ENCODE results near the gene TMBIM1. TPM values are rescaled to one million over a fixed set of nuclear protein-coding genes. Genes with fewer than 3 reads are reported as not detected.
A peak's percentile ranks its signal among the peaks of the same experiment; 100 is the strongest.

TMBIM1 gene
- total RNA-seq, 1 experiment from 2014 or later = 91.0 TPM

DNA sequence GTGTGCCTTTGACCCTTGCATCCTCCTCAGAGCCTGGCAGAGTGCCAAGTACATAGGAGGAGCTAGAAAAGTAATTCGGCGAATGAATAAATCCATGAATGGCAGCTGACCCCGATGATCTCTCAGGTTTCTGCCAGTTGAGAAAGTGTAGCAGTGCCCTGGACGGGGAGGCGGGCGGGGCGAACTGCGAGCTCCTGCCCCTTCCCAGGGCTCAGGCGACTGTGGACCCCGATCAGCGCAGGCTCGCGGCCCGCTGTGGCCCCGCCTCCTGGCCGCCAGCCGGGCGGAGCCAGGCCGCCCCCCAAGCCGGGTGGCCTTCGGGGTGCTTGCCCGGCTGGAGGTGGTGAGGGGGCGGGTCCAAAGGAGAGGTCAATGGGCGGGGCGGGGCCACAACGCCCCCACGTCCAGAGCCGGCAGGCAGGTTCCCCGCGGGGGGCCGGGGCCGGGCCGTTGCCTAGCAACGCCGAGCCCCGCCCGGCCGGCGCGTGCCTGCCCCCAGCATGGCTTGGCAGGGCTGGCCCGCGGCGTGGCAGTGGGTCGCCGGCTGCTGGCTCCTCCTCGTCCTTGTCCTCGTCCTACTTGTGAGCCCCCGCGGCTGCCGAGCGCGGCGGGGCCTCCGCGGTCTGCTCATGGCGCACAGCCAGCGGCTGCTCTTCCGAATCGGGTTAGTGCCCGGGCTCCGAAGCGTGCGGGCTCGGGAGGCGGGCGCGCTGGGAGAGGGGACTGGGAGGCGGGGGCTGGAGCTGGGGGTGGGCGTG is 30.6 kb upstream of the TMBIM1 start (continued):
- no peak for TF ChIP-seq ZBTB33 (IDR thresholded peaks at IDR 0.05; ENCODE audit: extremely low read depth, insufficient replicate concordance, low read length)
- no peak for TF ChIP-seq JUND (IDR thresholded peaks at IDR 0.05)
- TF ChIP-seq MAX (IDR thresholded peaks at IDR 0.05) = peak; percentile 59
- no peak for TF ChIP-seq ZFX (IDR thresholded peaks at IDR 0.05)
- TF ChIP-seq SRF (IDR thresholded peaks at IDR 0.05; ENCODE audit: low read depth) = no peak
- TF ChIP-seq POLR2A (IDR thresholded peaks at IDR 0.05; ENCODE audit: borderline replicate concordance, extremely low read depth, insufficient read depth, insufficient read length) = no peak
- no peak for TF ChIP-seq CEBPB (IDR thresholded peaks at IDR 0.05; ENCODE audit: low read depth)
- no peak for TF ChIP-seq EZH2phosphoT487 (IDR thresholded peaks at IDR 0.05; ENCODE audit: borderline replicate concordance)
- no peak for TF ChIP-seq ELF1 (IDR thresholded peaks at IDR 0.05; ENCODE audit: borderline replicate concordance, low read depth)
- no peak for TF ChIP-seq CBX3 (IDR thresholded peaks at IDR 0.05; ENCODE audit: low read depth)
- TF ChIP-seq POLR2AphosphoS5 (IDR thresholded peaks at IDR 0.05; ENCODE audit: low read depth, low read length) = peak; percentile 55
- TF ChIP-seq, protein P1, sequence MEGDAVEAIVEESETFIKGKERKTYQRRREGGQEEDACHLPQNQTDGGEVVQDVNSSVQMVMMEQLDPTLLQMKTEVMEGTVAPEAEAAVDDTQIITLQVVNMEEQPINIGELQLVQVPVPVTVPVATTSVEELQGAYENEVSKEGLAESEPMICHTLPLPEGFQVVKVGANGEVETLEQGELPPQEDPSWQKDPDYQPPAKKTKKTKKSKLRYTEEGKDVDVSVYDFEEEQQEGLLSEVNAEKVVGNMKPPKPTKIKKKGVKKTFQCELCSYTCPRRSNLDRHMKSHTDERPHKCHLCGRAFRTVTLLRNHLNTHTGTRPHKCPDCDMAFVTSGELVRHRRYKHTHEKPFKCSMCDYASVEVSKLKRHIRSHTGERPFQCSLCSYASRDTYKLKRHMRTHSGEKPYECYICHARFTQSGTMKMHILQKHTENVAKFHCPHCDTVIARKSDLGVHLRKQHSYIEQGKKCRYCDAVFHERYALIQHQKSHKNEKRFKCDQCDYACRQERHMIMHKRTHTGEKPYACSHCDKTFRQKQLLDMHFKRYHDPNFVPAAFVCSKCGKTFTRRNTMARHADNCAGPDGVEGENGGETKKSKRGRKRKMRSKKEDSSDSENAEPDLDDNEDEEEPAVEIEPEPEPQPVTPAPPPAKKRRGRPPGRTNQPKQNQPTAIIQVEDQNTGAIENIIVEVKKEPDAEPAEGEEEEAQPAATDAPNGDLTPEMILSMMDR (IDR thresholded peaks at IDR 0.05 in 2 of 3, conservative IDR thresholded peaks at IDR 0.05 in 1 of 3; ENCODE audit: borderline replicate concordance in 1 of 3, insufficient read depth in 1 of 3, low read depth in 2 of 3, low read length in 2 of 3) = no peak
- TF ChIP-seq SP1 (IDR thresholded peaks at IDR 0.05; ENCODE audit: low read depth) = no peak
- TF ChIP-seq FOSL1 (IDR thresholded peaks at IDR 0.05; ENCODE audit: low read depth) = no peak
